ENCODE results near the gene ABI3.

DNA sequence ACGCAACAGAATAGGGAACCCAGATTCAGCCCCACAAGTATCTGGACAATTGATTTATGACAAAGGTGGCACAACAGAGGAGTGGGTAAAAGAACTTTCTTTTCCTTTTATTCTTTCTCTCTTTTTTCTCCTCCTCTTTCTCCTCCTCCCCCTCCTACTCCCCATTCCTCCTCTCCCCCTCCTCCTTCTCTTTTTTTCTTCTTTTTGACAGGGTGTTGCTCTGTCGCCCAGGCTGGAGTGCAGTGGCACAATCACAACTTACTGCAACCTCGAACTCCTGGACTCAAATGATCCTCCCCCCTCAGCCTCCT is 16.3 kb upstream of the ABI3 start:
- TF ChIP-seq, protein P1, sequence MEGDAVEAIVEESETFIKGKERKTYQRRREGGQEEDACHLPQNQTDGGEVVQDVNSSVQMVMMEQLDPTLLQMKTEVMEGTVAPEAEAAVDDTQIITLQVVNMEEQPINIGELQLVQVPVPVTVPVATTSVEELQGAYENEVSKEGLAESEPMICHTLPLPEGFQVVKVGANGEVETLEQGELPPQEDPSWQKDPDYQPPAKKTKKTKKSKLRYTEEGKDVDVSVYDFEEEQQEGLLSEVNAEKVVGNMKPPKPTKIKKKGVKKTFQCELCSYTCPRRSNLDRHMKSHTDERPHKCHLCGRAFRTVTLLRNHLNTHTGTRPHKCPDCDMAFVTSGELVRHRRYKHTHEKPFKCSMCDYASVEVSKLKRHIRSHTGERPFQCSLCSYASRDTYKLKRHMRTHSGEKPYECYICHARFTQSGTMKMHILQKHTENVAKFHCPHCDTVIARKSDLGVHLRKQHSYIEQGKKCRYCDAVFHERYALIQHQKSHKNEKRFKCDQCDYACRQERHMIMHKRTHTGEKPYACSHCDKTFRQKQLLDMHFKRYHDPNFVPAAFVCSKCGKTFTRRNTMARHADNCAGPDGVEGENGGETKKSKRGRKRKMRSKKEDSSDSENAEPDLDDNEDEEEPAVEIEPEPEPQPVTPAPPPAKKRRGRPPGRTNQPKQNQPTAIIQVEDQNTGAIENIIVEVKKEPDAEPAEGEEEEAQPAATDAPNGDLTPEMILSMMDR (IDR thresholded peaks at IDR 0.05) = no peak
- TF ChIP-seq EP300 (IDR thresholded peaks at IDR 0.05) (no peak), POLR2A (IDR thresholded peaks at IDR 0.05) (no peak), POLR2AphosphoS5 (IDR thresholded peaks at IDR 0.05) (no peak)

Measured in gastroesophageal sphincter (tissue), 3 donors.